ENCODE data around the gene ORC3.

ORC3 gene

DNA sequence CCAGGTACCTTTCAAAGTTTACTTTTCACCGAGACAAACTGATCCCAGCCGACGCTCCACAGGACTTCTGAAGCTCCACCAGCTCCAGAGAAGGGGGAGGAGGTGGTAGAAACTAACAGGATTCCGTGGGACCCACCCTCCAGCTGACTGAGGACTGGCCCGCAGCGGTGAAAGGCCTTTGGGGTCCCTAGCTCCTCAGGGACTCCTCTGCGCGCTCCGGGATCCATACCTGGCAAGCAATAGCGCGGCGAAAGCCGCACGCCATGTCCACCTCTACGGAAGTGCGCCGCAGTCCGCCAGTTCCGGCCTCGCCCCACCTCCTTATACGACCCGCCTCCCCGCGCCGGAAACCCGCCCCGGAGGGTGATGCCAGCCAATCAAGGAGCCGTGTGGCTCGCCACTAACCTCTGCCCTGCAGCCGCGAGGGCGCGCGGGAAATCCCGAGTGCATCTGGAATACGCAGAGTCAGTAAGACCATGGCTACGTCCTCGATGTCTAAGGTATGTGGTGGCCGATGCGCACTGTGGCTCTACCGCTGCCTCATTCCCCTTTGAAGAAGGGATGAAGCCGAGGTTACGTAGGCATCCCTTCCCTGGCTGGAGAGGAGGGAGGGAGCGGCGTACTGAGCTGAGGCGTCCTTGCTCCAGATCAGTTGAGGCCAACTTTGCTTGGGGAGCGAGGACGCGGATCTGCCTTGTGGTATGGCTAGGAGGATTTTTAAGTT, at the start of gene ORC3, which contains the start of gene RARS2:
ORC3 (plus strand) TSS at position 443 of the 724 bp plus-strand sequence; CDS start at position 477, 34 bp downstream.
RARS2 (minus strand) TSS at position 295 of the 724 bp plus-strand sequence; CDS start at position 265, 30 bp downstream.
- in situ Hi-C loops (cut with MboI; ENCODE audit: low sequenced_read_pairs), result no loop called here

DNA sequence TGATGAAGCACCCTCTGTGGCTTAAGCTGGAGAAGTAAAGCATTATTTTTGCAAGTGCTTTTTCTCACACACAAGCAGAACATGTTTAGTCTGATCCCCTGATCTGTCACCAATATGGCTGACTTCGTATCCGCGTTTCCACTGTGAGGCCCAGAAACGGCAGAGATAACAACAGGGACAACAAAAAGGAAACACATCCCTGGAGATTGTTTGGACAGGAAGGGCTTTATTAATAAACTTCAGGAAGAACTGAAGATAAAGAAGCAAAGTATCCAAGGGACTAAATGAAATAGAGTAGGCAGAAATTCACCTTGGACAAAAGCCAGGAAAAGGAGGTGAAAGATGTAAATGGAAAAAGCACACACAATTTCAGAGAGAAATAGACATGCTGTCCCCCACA, 49.4 kb upstream of the ORC3 start:
- in situ Hi-C loops (cut with MboI; ENCODE audit: low sequenced_read_pairs), result no loop called here

DNA sequence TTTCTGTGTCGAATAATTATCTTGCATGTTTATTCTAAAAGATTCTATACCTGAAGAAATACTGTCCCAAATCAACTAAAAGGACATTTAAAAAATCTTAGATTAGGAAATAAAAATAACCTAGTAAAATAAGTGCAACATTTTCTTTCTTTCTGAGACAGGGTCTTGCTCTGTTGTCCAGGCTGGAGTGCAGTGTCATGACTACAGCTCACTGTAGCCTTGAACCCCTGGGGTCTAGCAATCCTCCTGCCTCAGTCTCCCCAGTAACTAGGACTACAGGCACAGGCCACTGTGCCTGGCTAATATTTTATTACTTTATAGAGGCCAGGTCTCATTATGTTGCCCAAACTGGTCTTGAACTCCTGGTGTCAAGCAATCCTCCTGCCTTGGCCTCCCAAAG, 48.9 kb upstream of the ORC3 start:
- in situ Hi-C loops (cut with MboI; ENCODE audit: low sequenced_read_pairs), result no loop called here

DNA sequence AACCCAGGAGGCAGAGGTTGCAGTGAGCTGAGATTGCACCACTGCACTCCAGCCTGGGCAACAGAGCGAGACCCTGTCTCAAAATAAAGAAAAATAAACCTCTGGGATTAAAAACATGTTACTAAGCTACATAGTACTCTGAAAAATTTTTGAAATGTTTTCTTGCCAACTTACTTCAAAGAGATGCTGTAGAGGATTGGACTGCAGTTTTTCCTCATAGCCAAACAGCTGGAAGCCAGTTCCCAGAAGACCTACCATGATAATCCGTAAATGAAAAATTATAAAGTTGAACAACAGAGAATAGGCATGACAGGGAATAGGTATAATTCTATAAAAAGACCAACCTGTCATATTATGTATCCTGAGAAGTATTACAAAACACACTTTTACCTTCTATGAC, 48.2 kb upstream of the ORC3 start:
- in situ Hi-C loops (cut with MboI; ENCODE audit: low sequenced_read_pairs), result no loop called here

DNA sequence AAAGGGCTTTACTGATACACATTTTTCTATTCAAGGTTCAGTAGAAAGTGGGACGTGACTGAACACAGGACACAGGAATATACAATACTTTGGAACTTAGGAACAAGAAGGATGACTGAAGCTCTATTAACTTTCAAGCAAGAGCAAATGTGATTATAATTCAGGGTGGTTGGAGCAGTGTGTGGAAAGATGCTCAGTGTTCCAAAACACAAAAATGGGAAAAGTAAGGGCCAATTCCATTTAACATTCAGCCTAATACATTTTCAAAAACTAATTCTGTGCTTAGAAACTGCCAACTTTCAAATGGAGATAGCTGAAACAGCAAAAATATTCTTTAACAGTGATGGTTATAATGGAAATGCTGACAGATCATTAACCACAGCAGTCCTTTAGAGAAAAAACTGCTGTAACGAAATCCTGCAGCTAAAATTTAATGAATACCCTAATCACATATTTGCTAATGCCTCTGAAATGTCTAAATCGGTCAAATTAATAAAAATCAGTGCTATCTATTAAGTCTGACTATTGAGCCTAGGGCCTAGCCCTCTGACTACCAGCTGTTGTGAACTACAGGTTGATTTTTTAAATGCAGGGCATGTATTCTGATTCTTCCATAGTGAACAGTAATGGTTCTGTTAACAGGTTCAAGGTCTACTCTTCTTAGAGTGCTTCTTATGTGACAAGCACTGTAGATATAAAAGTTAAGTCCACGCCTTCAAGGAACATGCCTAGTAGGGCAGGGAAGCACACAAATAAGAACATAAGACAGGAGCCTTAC, 46.0 kb upstream of the ORC3 start:
- in situ Hi-C loops (cut with MboI; ENCODE audit: low sequenced_read_pairs), result no loop called here

DNA sequence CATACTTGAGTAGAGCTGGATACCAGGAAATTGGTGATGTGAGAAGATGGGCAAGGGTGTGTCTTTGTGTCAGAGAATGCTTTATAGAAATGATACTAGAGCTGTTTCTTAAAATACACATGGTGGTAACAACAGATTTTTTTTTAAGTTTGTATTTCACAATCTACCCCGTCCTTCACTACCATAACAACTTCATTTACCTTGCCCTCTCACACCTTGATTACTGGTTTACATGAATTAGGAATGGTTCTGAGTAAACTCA, 45.5 kb upstream of the ORC3 start:
- in situ Hi-C loops (cut with MboI; ENCODE audit: low sequenced_read_pairs), result no loop called here

DNA sequence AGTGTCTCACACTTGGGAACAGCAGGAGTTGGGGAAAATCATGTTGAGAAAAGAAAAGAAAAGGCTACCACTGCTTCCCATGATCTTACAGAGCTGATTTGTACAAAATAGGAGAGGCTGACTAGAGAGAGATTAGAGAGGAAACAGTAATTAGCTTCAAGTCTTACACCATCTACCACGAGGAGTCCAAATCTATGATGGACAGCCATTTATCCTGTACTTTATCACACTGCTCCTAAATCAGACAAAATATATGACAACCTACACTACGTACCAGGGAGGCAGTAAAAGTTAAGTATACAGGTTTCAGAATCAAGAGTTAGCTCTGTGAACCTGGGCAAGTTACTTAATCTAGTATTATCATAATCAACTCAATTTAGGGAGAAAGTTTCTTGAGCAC, 38.1 kb upstream of the ORC3 start:
- in situ Hi-C loops (cut with MboI; ENCODE audit: low sequenced_read_pairs), result no loop called here

DNA sequence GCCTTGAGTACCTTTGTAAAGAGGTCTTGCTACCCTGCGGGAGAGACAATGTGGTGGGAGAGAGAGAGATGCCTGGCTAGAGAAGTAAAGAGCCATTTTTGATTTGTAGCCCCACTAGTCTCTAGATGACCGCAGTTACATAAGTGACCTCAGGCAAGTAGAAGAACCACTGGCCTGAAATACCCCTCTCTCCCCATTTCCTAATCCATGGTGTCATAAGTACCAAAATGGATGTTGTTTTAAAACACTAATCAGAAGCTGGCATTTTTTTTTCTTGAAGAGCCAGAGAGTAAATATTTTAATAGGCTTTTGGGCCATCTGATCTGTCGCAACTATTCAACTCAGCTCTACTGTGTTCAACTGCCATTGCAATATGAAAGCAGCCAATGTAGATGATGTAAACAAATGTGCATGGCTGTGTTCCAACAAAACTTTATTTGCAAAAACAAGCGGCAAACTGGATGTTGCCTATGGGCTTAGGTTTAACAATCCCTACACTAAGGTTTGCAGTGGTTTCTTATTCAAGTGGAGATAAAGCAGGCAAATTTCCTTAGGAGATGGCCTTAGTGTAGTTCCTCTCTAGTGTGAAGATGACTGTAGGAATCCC, 36.7 kb upstream of the ORC3 start:
- in situ Hi-C loops (cut with MboI; ENCODE audit: low sequenced_read_pairs), result no loop called here

DNA sequence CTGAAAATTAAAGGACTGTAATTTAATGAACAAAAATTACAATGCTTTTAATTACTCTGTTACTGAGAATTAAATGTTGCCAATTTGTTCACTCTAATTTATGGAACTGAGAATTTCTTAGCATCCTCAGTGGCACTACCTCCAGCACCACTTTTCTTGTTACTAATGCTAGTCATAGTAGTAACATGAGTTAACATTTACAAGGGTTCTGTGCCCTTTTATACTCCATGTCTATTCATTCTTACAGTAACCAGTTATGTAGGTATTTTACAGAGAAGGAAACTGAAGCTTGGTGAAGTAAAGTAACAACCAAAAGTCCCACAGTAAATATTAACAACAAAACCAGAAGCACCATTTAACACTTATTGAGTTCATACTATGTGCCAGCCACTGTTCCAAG, 34.4 kb upstream of the ORC3 start:
- in situ Hi-C loops (cut with MboI; ENCODE audit: low sequenced_read_pairs), result no loop called here

DNA sequence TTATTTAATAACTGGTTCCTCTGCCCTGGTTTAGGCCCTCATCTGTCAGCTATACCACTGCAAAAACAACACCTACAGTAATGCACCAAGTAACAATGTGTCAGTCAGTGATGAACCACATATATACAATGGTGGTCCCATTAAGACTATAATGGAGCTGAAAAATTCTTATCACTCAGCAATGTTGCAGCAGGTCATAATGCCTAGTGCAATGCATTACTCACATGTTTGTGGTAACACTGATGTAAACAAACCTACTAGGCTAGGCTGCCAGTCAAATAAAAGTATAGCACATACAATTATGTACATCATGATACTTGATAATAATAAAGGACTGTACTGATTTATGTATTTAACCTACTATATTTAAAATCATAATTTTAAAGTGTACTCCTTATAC, 31.5 kb upstream of the ORC3 start:
- in situ Hi-C loops (cut with MboI; ENCODE audit: low sequenced_read_pairs), result no loop called here

DNA sequence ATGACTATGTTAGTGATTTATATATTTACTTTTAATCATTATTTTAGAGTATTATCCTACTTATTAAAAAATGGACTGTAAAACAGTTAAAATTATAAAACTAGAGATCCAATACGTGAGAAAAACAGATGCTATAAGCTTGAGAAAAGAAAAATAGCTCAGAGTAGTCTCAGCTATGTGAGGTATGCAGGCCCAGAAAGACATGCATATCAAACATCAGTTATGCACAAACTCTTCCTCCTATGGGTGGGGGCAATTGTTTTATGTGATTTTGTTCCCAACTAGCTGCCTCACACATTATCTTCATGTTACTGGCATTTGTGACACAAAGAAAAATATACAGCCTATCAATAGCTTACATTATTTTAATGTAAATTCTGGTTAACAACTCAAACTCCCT, 28.9 kb upstream of the ORC3 start:
- in situ Hi-C loops (cut with MboI; ENCODE audit: low sequenced_read_pairs), result no loop called here

DNA sequence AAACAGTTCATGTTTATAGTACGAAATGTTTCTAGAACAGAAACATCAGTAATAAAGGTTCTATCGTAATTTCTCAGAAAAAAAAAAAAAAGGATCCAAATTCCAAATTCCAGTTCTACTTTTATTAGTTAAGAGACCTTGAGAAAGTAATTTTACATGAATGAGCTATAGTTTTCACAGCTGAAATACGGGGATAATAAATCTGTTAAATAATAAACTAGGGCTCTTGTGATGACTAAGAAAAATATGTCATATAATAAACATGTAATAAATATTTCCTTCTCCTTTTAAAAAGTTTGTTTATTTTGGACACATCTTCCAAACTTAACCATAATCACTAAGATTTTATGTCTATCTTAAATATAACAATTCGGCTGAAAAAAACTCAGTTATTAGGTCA, 17.9 kb upstream of the ORC3 start:
- in situ Hi-C loops (cut with MboI; ENCODE audit: low sequenced_read_pairs), result no loop called here

DNA sequence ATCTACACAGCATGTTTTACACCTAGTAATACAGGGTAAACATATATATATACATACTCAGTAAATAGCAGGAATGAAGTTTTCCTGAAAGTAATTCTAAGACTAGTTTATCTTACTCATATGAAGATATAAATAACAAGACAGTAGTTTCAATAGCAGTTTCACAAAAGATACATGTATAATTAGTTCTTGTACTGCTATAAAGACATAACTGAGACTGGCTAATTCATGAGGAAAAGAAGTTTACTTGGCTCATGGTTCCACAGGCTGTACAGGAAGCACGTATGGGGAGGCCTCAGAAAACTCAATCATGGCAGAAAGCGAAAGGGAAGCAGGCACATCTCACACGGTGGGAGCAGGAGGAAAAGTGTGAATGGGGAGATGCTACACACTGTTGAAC, 17.1 kb upstream of the ORC3 start:
- in situ Hi-C loops (cut with MboI; ENCODE audit: low sequenced_read_pairs), result no loop called here

DNA sequence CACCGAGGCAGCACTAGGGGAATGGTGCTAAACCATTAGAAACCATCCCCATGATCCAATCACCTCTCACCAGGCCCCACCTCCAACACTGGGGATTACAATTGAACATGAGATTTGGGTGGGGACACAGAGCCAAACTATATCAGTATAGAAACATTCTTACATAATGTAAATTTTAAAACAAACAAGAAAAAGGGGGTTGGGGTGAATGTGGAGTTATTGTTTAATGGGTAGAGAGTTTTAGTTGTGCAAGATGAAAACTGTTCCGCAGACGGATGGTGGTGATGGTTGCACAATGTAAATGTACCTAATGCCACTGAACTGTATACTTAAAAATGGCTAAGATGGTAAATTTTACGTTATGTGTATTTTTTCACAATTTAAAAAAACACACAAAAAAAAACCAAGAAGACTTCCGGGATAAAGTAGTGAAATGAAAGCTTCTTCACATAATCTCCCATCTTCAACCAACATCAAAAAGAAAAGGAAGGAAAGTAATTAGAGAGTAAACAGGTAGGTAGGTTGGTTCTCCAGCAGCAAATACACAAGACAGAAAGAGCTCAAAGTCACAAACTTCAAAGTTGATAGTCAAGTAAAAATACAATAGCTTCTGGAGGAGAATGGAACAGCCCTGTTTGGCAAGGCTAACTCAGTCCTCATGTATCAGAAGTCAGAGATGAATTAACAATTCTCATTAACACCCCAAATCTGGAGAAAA, 16.5 kb upstream of the ORC3 start:
- in situ Hi-C loops (cut with MboI; ENCODE audit: low sequenced_read_pairs), result no loop called here

DNA sequence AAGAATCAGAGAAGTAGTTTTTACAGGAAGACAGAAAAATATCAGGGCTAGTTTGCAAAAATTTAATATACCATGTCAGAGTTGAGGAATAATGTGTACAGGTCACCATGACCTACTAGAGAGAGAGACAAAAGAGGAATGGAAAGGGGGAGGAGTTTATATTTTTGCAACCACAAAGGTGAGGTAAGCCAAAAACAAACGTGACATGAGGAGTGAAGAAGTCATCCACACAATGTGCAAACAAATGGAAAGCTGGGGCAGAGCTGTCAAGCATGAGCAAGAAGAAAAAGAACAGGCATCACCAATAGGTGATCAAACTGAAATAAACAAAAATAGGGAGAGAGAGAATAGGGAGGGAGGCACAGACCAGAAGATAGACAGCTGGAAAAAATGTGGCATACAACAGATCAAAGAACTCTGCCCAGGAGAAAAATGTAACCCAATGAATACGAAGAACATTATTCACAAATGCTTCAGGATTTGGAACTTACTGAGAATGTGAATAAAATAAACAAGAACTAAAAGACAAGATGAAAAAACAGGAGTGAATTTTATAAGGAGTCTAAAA, 15.6 kb upstream of the ORC3 start:
- in situ Hi-C loops (cut with MboI; ENCODE audit: low sequenced_read_pairs), result no loop called here

DNA sequence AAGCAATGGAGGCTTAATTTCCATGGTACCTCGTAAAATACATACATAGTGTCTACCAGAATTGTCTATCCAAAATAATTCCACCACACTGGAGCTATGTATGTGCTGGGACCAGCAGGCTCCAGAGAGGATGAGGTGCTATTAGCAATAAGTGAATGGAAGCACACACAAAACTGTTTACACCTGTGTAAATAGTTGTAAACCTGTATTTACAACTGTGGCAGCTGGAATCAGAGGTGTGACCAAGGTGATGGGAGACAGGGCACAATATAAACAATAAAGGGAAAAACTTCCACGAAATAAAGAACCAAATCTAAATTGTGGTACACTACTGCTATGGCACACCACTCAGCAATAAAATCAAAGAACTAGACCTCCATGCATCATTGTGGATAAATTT, 14.5 kb upstream of the ORC3 start:
- in situ Hi-C loops (cut with MboI; ENCODE audit: low sequenced_read_pairs), result no loop called here

DNA sequence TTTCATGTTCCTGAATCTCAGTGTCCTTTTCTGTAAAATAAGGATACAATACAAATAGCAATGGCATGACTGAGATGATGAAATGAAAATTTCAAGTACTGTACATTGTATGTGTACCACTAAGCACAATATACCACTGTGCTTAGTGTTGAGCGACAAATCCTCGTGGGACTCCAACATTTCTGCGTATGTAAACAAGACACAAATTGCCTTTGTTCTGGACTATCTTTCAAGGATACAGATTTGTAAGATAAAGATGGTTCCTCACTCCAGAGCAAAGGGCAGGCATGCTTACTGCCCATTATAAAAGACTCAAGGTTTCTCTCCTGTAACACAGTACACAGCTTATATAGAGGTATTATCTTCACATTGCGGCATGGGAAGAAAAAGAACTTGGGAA, 6.1 kb upstream of the ORC3 start:
- in situ Hi-C loops (cut with MboI; ENCODE audit: low sequenced_read_pairs), result no loop called here

DNA sequence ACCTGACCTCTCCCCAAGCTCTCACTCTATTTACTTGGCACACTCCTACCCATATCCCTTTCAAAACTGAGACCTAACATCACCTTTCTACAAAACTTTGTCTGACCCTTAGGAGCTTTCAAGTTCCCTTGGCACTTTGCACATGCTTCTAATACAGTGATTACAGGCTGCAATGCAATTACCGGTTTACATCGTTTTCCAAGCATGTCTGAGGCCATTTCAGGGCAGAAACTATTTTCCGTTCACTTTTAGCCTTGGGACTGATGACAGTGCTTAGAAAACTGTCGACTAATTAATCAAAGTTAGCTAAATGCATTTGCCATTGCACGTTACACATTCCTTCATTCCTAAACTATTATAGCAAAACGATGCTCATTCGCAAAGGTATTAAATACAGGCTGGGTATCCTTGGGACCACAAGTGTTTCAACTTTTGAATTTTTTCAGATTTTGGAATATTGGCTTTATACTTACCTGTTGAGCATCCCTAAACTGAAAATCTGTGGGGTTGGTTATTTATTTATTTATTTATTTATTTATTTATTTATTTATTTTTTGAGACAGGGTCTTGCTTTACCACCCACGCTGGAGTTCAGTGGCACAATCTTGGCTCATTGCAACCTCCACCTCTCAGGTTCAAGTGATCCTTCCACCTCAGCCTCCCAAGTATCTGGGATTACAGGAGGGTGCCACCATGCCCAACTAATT, 3.4 kb upstream of the ORC3 start:
- in situ Hi-C loops (cut with MboI; ENCODE audit: low sequenced_read_pairs), result no loop called here

DNA sequence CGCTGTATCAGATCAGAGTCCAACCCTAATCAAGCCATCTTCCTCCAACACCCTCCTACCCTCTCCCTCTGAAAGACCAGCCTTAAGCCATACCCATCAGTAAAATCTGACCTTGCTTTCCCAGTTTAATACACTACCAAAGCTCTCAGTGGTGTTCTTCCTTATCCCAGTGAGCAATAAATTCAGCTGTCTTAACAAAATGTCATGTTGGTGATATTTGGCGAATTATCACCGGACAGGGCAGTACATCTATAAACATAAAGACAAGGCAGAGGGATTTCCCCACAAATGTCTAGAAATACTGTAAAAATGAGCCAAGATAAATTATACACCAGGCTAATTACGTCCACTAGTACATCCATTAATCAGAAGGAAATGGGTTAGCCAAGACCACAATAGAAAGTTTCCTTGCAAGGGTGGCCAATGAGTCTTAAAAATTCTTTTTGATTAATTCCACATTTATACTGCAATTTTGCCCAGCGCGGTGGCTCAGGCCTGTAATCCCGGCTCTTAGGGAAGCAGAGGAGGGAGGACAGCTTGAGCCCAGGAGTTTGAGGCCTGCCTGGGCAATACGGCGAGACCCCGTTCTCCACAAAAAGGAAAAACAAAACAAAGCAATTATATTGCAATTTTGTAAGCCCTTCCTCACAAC, 1.1 kb upstream of the ORC3 start:
- in situ Hi-C loops (cut with MboI; ENCODE audit: low sequenced_read_pairs), result no loop called here

DNA sequence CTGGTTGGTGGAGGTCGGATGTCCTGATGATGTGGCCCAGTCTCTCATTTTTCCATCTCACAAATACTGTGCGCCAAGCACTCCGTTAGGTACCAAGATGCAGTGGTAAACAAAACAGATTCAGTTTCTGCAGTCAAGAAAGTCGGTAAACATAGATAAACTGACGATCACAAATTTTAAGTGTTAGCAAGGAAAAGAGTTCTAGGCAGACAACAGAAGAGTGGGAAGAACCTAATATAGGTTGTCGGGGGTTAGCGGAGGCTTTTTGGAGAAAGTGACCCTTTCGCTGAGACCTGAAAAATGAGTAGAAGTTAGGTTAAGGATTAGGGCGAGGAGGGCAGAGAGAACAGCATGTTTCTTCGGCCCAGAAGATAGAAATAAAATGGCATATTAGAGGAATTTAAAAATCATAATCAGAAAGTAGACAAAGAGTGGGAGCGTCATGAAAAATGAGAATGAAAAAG, 514 bp downstream of the ORC3 start:
- in situ Hi-C loops (cut with MboI; ENCODE audit: low sequenced_read_pairs), result no loop called here

All from hTERT RPE-1 (cell line).